ENCODE data around the gene CCDC107. TPM values are rescaled to one million over a fixed set of nuclear protein-coding genes. Genes with fewer than 3 reads are reported as not detected.

Gene CCDC107
- total and polyA plus RNA-seq, 2 of the 13 experiments (the other 11 are each of a cell fraction or from before 2014, with no cell fraction given): 7.1 to 15.2 TPM

- TF ChIP-seq ZNF362 (CRISPR knock-in tag; IDR thresholded peaks at IDR 0.05; ENCODE audit: borderline replicate concordance) (peak; percentile 24; the same call in 1 of the 2 replicates), ZNF557 (CRISPR knock-in tag; IDR thresholded peaks at IDR 0.05) (no peak)
Measured at GRCh38 chr9:35650341-35651158, 7.5 kb upstream of the CCDC107 start, which contains the start of gene SIT1 (continued).

GRCh38 chr9:35651956-35652828 is 5.9 kb upstream of the CCDC107 start:
- Histone ChIP-seq H3K4me3 (replicated peaks in 1 of 3; ENCODE audit: insufficient read depth in 1 of 3, low read depth in 2 of 3, low read length in 3 of 3) (peak overlapping the region in 1 of 3 experiments; percentile 26; a peak in 1 of 6 replicates), H3K9me3 (ENCODE audit: low read length) (no peaks in the 10 kb centered on the region), H3K79me2 (ENCODE audit: insufficient read depth, low read length) (no peaks in the 10 kb centered on the region), H3K36me3 (replicated peaks in 1 of 2; ENCODE audit: control insufficient read depth in 1 of 2, insufficient read depth in 2 of 2, low read length in 2 of 2) (no peaks in the 10 kb centered on the region), H2AFZ (ENCODE audit: low read length) (no peak overlapping the region), H3K27me3 (ENCODE audit: control insufficient read depth in 1 of 2, insufficient read depth in 2 of 2, low read length in 2 of 2) (peaks cover 2 to 20% of the 10 kb centered on the region in 2 experiments; a peak in 4 of 5 replicates), H3K4me1 (ENCODE audit: insufficient read depth, low read length) (peaks cover 85% of the 10 kb centered on the region), H3K27ac (ENCODE audit: extremely low read length, insufficient read depth, low read length) (no peak overlapping the region), H3K9ac (ENCODE audit: insufficient read depth, low read depth, low read length) (no peak overlapping the region; the same call in 1 of the 2 replicates), H3K4me2 (ENCODE audit: low read depth, low read length) (peak overlapping the region; percentile 57; the same call in 1 of the 2 replicates), H4K20me1 (ENCODE audit: insufficient read depth, low read length) (no peaks in the 10 kb centered on the region)
- intact Hi-C loops (cut with micrococcal nuclease; ENCODE audit: unreplicated experiment) (no loop called here), in situ Hi-C loops (cut with HindIII; ENCODE audit: extremely low pct_ligation_motif_present, low pct_unique_long_range_greater_than_20kb) (loop anchor here (10.0 kb wide), 1 partner anchor 537 kb away; the partner anchor contains the start of gene ATOSB)
- peak; percentile 22; the same call in 1 of the 3 replicates for ATAC-seq
- ChIA-PET CTCF (ENCODE audit: low intra/inter-chr PET ratio, low total read pairs) (no interaction called here), POLR2A (interaction anchor here (0.6 to 1.2 kb wide), 2 partner anchors 18 to 38 kb away, joined by 4 to 5 read pairs; no protein-coding TSS in a partner anchor)
- no peak for FAIRE-seq
- WGBS (ENCODE audit: low lambda C conversion rate): 11% methylated on average over 5 of the region's 7 CpGs
- no TSS peak for BruUV-seq (replicated peaks)
- DNase-seq (ENCODE audit: low spot score): peak; percentile 72
- 0 out of 2 replicates have a peak, but pooled peaks have one; percentile 43 for TF ChIP-seq ATF3 (CRISPR knock-in tag; IDR thresholded peaks at IDR 0.05)
- TF ChIP-seq KAT7 (CRISPR knock-in tag; IDR thresholded peaks at IDR 0.05; ENCODE audit: borderline replicate concordance): no peak
- TF ChIP-seq NFATC3 (CRISPR knock-in tag; IDR thresholded peaks at IDR 0.05): no peak
- TF ChIP-seq ELK4 (CRISPR knock-in tag; IDR thresholded peaks at IDR 0.05; ENCODE audit: borderline replicate concordance): no peak
- TF ChIP-seq ZNF589 (CRISPR knock-in tag; conservative IDR thresholded peaks at IDR 0.05): no peak
- TF ChIP-seq ZNF850 (CRISPR knock-in tag; conservative IDR thresholded peaks at IDR 0.05): no peak
- no peak for TF ChIP-seq ZSCAN22 (CRISPR knock-in tag; IDR thresholded peaks at IDR 0.05)
- no peak for TF ChIP-seq MXI1 (IDR thresholded peaks at IDR 0.05; ENCODE audit: borderline replicate concordance, low read depth, low read length)
- no peak for TF ChIP-seq PHF5A (CRISPR knock-in tag; IDR thresholded peaks at IDR 0.05; ENCODE audit: low read depth, unreplicated experiment)
- no peak for TF ChIP-seq WIZ (CRISPR knock-in tag; IDR thresholded peaks at IDR 0.05)
- TF ChIP-seq ESRRA (CRISPR knock-in tag; IDR thresholded peaks at IDR 0.05; ENCODE audit: low read depth): no peak
- peak; percentile 59; the same call in 1 of the 2 replicates for TF ChIP-seq THAP11 (CRISPR knock-in tag; IDR thresholded peaks at IDR 0.05)
- no peak for TF ChIP-seq ZSCAN9 (CRISPR knock-in tag; IDR thresholded peaks at IDR 0.05; ENCODE audit: borderline replicate concordance)
- TF ChIP-seq SP2 (CRISPR knock-in tag; IDR thresholded peaks at IDR 0.05): no peak
